Fibroblast of peridontal ligament (primary cell): ENCODE measurements around the gene ADORA3.

Source experiments
- DNase-seq: peaks from one replicate; pipeline ENCODE4 v3.0.0-alpha.2; 2010; ENCODE audit errors: extremely low read depth

The ADORA3 gene

DNA sequence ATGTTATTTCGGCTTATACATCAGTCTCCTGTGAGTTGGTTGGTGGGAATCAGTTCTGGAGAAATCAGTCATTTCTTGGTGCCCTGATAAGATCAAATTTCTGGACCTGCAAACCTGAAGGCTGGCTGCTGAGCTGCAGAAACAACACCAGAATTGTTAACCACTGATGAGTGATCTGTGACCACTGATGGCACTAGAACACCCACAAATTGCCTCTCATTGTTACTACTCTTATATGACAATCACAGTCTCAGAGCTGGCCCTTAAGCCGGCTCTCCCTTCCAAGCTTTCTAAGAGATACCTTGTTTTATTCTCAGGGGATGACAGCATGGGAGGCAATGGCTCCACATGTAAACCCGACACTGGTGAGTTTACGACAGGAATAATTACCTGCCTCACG lies 27.7 kb downstream of the ADORA3 start:
- no peak for DNase-seq

GRCh38 chr1:111474521-111474920 lies 28.9 kb downstream of the ADORA3 start:
- no peak for DNase-seq

DNA sequence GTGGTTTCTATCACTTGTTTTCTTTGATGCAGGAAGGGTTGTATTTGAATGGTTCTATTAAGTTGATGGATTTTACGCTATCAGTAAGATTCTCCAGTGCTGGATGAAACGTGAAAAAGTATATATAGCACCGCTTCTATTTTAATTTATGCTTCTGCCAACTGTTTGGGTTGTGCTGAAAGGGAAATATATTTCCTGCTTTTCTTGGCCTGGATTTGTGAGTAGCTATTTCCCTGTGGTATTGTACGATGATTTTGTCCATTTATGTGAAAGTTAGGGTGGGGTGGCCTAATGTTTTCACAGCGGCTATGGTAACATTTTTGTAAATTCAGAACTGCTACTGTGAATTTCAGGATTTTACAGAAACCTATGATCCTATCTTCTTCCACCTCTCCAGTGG lies 29.3 kb downstream of the ADORA3 start:
- DNase-seq: no peak

DNA sequence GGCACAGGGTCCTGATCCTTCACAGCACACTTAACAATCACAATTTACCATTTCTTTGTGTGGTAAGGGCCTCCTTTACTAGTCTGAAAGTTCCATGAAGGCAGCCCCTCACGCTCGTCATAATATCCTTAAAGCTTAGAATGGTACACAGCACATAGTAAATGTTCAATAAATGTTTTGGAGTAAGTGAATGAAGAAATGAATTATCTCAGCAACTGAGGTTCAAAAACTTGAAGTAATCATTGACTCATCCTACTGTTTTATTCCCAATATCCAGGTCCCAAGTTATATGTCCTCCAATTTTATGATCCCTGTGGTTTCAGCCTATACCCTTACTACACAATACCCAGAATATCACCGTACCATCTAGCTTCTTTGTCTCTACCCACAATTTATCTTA lies 31.9 kb downstream of the ADORA3 start:
- no peak for DNase-seq

GRCh38 chr1:111471012-111471411 lies 32.4 kb downstream of the ADORA3 start:
- DNase-seq: no peak

DNA sequence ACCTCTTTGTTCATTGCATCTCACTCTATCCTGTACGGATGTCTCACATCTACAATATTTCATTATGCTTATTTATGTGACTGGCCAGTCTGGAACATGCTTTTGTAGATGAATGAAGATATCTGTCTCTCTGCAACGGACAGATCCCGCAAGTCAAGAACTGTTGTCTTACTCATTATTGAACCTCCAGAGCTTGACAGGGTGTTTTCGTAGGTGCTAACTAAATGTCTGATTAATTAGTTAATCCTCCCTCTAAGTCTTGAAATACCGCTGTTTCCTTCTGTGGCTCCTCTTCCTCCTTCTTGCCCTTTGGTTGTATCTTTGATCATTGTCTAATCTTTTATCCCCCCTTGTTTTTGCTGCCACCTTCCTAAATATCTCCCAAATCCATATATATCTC lies 32.8 kb downstream of the ADORA3 start:
- no peak for DNase-seq

DNA sequence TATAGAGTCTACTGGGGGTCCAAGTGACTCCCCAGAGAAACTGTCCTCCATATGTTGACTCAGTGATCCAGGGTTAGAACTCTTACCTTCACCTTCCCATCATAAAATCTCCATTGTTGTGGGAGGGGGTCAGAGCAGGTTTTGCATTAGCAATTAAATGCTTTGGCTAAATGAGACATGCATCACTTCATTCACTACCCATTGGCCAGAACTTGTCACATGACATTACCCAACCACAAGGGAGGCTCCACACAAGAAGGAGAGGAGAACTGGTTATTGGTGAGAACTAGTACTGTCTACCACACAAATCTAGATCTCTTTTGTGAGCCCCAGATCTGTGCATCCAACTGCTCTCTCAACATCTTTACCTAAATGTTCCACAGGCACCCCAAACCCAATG lies 33.9 kb downstream of the ADORA3 start:
- no peak for DNase-seq

DNA sequence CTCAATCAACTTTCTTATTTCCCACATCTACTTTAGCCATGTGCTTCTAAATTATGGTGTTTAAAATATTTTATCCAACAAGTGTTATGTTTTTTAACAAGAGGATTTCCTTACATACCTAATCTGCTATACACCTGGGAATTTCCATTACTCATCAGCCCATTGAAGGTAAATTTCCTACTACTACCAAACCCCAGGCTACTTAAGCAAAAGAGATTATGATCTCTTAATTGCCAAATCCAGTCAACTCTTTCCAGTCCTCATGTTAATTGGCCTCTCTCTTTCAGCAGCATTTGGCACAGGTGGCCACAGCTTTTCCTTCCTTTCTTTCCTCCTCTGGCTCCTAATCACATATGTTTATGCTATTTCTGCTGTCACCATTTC lies 34.7 kb downstream of the ADORA3 start:
- DNase-seq: no peak

DNA sequence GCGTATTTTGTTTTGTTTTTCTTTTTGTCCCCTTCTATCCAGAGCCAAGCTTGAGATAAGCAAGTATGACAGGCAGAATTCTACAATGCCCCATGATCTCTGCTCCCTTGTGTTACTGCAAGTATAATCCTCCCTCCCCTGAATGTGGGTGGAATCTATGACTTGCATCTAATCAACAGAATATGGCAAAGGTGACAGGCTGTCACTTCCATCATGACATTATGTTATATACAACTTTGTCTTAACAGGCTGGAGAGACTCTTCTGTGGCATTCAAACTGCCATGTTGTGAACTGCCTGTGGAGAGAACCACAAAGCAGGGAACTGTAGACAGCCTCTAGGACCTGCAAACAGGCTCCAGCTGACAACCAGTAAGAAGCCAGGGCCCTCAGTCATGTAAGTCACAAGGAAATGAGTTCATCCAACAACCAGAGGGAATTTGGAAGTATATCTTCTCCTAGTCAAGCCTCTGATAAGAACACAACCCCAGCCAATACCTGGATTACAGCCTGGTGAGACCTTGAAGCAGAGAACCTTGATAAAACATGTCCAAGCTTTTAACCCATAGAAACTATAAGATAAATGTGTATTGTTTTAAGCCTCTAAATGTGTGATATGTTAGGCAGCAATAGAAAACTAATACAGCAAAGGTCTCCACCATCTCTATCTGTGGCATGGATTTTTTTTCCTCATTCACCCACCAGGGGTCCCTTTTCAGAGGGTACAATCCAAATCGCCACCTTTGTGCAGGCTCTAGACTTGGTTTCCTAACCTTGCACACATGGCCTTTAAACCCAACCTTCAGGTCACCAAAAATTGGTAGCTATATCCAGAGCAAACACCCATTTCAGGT lies 35.3 kb downstream of the ADORA3 start:
- DNase-seq: no peak

GRCh38 chr1:111466480-111466879 lies 37.0 kb downstream of the ADORA3 start:
- DNase-seq: no peak

- no peak for DNase-seq
Measured at GRCh38 chr1:111465754-111466153, 37.7 kb downstream of the ADORA3 start.

DNA sequence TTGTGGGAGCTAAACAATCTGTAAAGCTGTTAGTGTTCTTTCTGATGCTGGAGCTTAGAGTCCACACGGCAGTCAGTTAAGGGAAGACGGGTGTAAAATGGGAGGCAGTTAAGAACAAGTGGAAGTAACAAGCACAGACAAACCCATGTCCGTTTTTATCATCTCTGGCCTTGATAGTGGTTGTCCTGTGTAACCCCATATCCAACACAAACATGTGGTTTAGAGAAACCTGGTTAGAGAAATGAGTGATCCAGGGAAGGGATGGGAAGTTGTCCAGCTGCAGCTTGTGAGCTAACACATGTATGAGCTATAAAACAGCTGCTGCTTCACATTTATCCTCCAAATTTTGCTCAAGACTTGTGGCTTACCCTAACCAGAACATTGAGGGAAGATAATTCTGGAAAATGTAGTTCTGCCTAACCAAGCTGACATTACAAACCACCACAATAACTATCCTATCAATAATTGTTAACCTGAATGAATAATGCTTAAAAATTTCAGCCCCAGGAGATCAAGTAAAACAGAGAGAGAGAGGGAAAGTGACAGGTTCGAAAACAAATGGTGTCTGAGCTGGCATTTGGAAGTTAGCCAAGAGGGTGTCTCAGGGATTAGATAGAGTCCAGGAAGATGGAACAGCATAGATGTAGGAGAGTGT lies 40.3 kb downstream of the ADORA3 start:
- peak; percentile 51 for DNase-seq

- DNase-seq: no peak
Measured at GRCh38 chr1:111462370-111463028, 40.9 kb downstream of the ADORA3 start.

DNA sequence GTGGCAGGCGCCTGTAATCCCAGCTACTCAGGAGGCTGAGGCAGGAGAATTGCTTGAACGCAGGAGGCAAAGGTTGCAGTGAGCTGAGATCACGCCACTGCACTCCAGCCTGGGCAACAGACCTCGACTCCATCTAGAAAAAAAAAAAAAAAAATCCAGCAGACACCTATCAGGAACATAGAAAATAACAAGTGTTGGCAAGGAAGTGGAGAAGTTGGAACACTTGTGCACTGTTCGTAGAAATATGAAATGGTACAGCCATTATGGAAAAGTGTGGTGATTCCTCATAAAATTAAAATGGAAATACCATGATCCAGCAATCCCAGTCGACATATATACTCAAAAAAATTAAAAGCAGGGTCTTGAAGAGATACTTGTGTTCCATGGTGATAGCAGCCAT lies 41.7 kb downstream of the ADORA3 start:
- DNase-seq: no peak

DNA sequence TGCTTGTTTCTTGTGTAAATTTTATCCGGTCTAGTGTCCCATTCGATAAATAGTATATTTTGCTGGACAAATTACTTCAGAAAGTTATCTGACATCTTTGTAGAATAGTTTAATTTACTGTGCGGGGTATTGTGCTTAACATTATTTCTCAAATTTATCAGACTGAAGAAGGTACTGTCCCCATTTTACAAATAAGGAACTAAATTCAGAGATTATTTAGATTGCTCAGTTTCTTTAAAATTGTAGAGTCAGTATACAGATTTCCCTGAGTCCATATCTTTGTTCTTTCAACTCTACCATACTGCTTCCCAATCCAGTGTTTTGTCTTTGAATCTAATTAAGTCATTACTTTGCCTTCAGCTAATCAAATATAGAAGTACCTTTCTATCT lies 47.8 kb downstream of the ADORA3 start:
- DNase-seq: no peak

DNA sequence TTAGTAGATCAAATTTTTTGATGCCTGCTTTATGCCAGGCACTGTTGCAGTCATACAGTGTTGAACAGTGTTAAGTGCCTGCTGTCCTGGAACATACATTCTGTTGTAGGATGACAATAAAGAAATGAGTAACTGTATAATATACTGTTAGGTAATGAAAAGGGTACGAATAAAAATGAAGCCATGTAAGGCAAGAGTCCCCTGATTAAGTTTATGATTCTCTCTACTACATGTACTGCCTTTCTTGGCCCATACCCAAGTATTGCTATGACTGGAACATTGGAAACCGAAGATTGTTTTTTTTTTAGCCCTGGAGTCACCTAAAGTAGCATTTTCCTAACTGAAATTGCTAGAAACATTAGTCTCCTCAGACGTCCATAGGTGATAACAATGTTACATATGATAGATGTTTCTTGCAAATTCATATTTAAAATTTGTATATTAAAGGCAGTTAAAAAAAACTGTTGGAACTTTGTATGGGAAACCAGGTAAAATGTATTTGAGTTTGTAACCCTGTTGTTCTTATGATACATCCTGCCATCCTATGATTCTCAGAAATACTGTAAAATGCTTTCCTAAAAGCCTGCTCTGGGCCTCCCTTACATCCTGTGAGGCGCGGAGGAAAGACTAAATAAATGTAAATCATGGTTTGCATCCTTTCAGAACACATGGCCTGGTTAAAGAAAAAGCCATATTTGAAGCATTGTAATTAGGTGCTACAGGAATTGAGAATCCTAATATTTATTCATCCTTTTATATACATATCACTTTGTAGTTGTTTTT lies 48.4 kb downstream of the ADORA3 start:
- no peak for DNase-seq

DNA sequence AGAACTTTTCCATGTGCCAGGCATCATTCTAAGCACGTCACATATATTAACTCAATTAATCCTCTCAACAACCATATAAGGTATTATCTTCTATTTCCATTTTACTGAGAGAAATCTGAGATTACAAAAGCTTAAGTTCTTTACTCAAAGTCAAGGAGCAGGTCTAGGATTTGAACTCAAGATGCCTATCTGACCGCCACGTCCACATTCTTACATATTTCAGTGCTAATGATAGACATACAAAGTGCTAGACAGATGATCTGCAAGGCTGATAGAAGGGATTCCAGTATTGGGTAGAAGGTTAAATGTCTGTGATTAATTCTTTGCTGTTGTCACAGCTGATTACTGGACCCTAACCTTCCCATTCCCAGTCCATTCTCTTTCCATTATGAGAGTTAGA lies 49.7 kb downstream of the ADORA3 start:
- no peak for DNase-seq

DNA sequence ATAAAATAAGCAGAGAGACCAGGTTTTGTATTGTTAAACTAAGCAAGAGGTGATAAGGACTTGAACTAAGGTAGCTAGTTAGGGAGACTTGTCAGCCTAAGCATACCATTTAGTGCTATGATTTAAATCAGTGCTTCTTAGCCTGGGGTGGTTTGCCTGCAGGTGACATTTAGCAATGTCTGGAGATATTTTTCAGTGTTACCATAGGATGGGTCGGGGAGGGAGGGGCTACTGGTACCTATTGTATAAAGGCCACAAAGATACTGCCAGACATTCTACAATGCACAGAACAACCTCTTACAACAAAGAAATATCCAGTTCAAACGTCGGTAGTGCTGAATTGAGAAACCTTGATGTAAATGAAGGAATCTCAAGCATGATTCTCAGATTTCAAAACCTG lies 50.9 kb downstream of the ADORA3 start:
- no peak for DNase-seq

DNA sequence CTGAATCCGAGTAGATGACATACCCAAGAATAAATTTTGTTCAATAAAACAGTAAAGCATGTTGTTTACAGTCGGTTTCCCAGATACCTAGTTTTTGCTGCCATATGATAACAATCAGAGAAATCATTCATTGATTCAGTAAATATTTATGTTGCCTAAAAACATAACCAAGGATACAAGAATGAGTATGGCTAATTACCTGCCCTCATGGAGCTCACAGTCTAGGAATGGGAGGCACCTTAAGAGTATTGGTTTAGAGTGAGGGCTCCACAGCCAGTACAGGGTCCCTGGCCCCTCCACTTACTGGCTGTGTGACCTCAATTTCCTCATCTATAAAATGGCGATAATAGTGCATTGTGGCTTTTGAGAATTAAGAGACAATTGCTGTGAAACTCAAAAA lies 53.2 kb downstream of the ADORA3 start:
- DNase-seq: no peak

DNA sequence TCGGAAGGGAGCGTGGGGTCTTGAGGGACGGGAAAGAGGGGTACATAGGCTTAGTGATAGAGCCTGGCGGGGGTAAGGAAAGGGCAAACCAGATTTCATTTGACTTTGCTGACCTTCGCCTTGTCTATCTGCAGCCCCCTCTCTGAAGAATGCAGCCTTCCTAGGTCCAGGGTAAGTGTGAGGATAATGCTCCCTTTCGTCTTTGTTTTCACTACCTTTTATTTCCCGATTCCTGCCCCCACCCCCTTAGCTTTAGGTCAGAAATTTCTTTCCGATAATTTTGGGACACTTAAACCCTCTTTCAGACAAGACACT lies 53.8 kb downstream of the ADORA3 start:
- DNase-seq: no peak
